ENCODE results near the gene ITPRIP.

ITPRIP gene

DNA sequence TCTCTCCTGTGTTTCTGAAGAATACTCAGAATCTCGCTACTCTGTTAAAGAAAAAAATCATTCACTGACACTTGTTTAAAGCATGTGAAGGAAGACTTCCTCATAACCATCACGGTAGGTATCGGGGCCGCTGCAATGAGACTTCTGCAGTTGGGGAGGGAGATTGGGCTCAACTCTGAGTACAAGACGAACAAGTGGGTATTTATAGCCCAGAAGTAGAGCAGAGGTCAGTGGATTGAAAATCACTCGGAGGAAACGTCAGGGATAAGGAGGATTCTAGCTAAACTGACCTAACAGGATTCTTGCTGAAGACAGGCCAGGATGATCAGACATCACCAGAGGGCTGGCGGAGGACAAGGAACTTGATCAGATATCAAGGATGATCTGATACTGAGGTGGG, 33.3 kb downstream of the ITPRIP start:
- DNase-seq: no peak

DNA sequence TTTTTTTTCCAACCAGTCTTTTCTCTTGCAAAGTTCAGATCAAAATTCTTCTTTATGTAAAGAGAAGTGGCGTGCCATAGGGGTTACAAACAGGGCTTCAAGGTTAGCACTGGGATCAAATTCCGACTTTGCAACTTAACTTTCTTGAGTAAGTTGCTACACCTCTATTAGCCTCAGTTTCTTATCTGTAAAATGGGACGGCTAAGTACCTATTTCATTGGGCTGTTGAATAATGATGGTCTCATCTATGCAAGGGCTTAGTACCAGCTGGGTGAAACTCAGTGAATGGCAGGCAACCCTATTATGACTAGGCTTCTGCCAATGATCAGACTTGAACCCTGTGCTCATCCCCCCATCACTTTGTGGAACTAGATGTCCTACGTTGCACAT, 33.9 kb downstream of the ITPRIP start:
- DNase-seq: no peak

GRCh38 chr10:104303594-104304355, 34.5 kb downstream of the ITPRIP start:
- DNase-seq: no peak

DNA sequence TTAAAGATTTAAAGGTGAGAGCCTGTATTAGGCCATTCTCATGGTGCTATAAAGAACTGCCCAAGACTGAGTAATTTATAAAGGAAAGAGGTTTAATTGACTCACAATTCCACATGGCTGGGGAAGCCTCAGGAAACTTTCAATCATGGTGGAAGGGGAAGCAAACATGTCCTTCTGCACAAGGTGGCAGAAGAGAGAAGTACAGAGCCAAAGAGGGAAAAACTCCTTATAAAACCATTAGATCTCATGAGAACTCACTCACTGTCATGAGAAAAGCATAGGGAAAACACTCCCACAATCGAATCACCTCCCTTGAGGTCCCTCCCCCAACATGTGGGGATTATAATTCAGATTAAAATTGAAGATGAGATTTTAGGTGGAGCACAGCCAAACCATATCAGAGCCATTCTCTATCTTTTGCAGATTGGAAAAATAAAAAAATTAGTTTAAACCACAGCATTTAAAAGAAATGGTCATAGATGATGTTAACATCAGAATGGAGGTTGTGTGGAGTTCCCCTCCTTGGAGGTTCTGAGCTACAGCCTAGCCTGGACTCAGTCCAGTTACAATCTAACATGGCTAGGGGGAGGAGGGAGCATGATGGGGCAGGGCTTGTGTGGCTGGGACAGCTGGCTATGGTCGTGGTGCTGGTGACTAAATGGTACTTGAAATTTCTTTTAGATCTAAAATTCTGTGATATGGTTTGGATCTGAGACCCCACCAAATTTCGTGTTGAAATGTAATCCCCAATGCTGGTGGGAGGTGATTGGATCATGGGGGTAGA, 36.2 kb downstream of the ITPRIP start:
- DNase-seq: no peak

GRCh38 chr10:104300736-104301292, 37.5 kb downstream of the ITPRIP start:
- peak; percentile 30 for DNase-seq

DNA sequence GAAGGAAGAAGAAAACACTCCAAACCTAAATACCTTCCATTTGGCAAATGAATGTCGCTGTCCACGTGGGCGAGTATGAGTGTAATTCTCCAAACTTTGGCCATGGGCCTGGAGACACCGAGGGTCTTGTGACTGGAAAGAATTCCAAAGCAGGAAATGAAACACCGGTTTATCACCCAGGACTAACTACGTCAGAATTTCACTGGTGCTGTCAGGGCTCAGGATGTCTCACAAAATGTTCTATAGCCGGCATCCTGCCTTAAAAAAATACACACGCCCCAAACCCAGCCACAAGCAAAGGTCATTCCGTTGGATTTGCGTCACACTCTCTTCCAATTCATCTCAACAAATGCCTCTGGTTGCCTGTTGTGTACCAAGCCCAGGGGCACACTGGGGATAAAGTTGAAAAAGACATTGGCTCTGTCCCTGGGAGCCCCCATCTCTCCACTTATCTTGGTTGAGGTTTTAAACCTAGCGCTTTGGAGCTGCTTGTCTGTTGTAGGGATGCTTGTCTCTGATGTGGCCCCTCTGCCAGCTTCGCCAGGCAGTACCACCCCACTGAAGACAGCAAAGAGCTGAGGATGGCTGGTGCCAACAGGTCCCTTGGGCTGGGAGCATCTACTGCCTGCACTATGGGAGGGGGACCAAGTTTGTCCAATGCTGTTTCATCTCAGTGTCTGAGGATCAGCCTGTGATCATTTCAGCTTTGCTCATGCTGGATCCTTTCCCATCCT, 38.1 kb downstream of the ITPRIP start:
- DNase-seq: no peak

DNA sequence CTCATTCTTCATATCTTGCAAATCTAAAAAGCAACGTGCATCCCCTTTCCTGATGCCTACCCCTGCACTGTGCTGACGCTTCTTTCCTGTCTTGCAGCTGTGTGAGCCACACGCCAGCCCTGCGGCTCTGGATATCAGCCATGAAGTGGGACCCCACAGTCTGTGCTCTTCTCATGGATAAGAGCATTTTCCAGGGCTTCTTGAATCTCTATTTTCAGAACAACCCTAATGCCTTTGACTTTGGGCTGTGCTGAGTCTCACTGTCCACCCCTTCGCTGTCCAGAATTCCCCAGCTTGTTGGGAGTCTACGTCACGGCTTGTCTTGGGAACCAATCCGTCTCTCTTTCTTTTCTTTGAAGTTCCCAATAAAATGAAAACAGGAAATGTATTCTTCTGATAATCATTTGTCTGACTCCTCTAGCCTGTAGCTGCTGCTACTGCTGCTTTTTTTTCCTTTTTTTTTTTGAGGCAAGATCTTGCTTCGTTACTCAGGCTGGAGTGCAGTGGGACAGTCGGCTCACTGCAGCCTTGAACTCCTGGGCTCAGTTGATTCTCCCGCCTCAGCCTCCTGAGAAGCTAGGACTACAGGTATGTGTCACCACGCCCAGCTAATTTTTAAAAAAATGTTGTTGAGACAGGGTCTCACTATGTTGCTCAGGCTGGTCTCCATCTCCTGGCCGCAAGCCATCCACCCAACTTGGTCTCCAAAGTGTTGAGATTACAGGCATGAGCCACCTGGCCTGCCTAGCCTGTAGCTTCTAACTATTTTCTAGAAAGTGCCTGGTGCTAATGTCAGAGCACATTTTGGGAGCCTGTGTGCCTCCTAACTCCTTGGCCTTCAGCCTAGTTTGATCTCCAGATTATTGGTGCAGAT, 39.0 kb downstream of the ITPRIP start:
- DNase-seq: no peak

- DNase-seq: peak; percentile 10
These were observed 40.3 kb downstream of the ITPRIP start for GRCh38 chr10:104297697-104298660.

DNA sequence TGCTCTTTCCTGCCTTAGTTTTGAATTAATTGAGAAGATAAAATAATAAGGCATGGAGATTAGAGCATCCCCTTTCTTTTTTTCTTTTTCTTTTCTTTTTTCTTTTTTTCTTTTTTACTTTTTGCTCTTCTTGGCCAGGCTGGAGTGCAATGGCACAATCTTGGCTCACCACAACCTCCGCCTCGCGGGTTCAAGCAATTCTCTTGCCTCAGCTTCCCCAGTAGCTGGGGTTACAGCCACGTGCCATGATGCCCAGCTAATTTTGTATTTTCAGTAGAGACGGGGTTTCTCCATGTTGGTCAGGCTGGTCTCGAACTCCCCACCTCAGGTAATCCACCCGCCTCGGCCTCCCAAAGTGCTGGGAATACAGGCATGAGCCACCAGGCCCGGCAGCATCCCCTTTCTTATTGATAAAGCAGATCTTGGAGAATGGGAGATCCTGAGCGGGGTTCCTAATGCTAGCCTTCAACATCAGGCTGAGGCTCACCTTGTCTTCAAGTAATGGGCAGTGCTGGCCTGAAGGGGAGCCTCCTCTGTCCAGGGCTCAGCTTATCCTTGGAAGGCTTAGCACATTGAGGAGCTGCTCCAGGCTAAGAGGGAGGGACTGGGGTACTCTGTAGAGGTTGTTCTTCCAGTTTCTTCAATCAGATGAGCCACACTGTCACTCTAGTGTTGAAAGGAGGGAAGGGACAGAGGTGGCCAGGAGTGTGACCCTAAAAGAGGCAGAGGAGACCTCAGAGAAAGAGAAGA, 41.4 kb downstream of the ITPRIP start:
- no peak for DNase-seq

DNA sequence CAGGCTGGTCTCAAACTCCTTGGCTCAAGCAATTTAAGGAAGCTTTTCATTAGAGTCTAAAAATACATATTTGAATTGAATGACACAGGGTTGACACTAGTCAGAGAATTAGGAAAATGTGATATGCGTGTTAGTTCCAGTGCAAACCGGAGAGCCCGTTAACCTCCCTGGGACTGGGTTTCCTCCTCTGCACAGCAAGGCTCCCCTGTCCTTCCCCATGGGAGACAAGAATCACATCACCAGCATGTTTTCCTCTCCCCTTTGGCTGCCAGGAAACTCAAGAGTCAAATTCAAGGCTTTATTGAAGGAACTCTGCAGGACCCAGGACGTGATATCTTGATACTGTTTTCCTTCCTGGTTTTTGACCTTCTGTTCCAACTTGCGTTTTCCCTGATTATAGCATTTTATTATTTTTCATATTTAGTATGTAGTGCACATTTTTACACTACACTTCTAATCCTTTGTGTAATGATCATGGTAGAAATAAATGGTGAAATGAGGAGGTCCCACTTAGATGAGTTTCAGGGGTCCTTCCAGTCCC, 44.4 kb downstream of the ITPRIP start:
- DNase-seq: no peak

GRCh38 chr10:104293011-104293410, 45.3 kb downstream of the ITPRIP start:
- no peak for DNase-seq

- DNase-seq: peak; percentile 87
These were observed 46.8 kb downstream of the ITPRIP start for GRCh38 chr10:104291439-104291951.

DNA sequence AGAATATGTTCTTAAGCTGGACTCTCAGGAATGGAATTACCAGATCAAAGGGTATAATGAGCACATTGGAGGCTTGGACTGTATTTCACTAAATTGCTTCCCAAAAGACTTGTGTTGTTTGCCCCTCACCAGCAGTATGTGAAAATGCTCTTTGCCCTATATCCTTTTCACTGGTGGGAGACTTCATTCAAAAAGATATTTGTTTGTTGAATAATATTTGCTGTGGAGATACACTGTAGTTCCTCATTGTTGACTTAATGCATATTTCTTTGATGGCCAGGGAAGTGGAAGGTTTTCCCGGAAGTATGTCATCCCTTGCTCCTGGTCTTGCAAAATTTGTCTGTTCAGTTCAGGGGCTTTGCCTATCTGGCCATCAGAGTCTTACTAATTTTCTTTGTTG, 49.9 kb downstream of the ITPRIP start:
- no peak for DNase-seq

DNA sequence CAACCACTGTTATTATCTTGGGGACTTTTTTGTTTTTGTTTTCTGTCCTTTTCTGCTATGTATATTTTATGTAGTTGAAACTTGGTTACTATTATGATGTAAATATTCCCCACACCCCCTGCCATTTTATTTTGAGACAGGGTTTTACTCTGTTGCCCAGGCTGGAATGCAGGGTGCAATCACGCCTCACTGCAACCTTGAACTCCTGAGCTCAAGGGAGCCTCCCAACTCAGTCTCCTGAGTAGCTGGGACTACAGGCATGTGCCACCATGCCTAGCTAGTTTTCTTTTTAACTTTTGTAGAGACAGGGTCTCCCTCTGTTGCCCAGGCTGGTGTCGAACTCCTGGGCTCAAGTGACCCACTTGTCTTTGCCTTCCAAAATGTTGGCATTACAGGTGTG, 51.3 kb downstream of the ITPRIP start:
- DNase-seq: no peak

- no peak for DNase-seq
These were observed 53.4 kb downstream of the ITPRIP start for GRCh38 chr10:104284846-104285245.

- no peak for DNase-seq
These were observed 56.6 kb downstream of the ITPRIP start for GRCh38 chr10:104281694-104282093.

GRCh38 chr10:104279550-104280259, 58.6 kb downstream of the ITPRIP start:
- no peak for DNase-seq

DNA sequence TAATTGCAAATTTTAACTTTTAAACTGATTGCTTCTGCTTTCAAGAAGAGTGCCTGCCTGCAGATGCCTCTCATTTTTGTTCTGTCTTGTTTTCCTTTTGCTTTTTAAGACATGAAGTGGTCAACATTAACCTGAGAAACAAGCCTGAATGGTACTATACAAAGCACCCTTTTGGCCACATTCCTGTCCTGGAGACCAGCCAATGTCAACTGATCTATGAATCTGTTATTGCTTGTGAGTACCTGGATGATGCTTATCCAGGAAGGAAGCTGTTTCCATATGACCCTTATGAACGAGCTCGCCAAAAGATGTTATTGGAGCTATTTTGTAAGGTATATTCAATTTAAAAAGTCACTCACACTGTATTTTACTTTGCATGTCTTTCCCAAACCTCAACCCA, 60.5 kb downstream of the ITPRIP start:
- no peak for DNase-seq

GRCh38 chr10:104276192-104276591, 62.1 kb downstream of the ITPRIP start:
- DNase-seq: no peak

Data from NCI-H1436 (cell line).